GM13976 (cell line): Measurements from ENCODE around the gene MFSD1.

Experiments
- DNase-seq: peaks from one replicate; pipeline ENCODE4 v3.0.0; 2012; ENCODE audit warnings: low spot score
- CTCF ChIP-seq: IDR thresholded peaks from 2 replicates; pipeline ENCODE4 v1.5.1; 2012; ENCODE audit warnings: borderline replicate concordance, mild to moderate bottlenecking; ENCODE audit not compliant: insufficient read depth; ENCODE audit errors: extremely low read depth, missing control alignments, control extremely low read depth
- in situ Hi-C: fragments of 300-500 bp; cut with MboI; formaldehyde crosslinking; loops from one replicate; pipeline ENCODE4 v1.12.0; 2022; ENCODE audit warnings: low sequenced_read_pairs, mixed read lengths, inconsistent platforms; ENCODE audit not compliant: unreplicated experiment

Gene MFSD1

DNA sequence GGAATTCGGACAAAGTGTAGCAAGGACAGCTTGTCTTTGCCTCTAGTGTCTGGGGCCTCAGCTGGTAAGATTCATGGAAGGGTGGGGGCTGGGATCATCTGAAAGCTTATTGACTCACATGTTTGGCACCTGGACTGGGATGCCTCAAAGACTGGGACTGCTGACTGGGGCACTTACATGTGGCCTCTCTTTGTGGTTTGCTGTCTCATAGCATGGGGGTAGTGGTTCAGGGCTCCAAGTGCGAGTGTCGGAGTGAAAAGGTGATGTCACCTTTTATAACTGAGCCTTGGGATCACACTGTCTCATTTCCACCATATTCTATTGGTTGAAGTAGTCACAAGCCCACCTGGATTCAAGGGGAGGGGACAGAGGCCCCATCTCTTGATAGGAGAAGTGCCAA, 6.8 kb downstream of the MFSD1 start:
- no peak for DNase-seq
- in situ Hi-C loops = no loop called here

DNA sequence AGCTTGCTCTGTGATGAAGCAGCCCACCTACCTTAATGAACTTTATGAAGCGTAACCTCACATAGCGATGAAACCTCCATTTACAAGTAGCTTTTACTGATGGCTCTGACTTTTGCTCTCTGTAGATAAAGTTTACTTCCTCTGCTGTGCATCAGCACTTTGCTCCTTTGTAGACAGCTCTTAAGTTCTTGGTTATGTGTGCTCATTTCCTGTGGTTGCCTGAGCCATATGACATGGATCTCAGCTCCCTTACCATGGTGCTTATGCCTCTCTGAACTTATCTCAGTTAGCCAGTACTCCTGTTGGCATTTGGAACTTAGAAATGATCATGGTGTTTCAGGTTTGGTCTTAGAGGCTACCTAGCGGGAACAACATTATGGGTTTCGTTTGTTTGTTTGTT, 7.8 kb downstream of the MFSD1 start:
- TF ChIP-seq CTCF = no peak
- no peak for DNase-seq
- in situ Hi-C loops = no loop called here

More for the DNA sequence above, 6.8 kb downstream of the MFSD1 start:
- no peak for TF ChIP-seq CTCF

DNA sequence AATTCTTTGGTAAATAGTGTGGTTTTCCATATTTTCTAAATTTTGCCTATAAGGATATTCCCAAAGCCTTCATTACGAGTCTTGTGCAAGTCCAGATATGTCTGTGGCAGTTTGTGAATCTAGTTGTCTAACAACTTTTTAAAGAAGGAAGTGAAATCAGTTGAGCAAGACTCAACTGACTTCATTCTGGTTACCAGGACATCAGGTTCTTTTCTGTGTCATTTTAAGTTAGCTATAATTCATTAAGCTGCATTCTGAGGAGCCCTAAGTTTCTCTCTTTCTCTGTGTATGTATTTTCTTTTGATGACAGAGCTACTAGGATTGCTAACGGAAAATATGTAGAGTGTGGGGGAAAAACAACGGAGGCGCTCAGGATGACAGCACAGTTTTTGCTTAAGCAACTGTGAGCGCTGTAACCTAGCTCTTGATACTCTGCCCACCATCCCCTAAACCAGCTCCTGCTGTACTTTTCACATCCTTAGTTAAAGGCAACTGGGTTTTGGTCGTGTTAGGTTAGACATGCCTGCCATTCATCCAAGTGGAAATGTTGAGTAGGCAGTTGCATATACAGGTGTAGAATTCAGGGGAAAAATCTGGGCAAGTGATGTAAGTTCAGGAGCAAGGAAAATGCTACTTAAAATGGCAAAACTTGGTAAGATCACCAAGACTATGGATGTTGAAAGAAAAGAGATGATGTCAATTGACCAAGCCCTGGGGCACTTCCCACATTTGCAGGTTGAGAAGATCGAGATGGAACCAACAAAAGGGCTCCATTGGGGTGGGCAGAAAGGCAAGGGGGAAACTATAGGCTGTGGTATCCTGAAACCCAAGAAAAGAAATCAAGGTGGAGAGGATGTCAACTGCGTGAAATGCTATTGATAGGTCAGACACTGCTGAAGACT, 9.2 kb downstream of the MFSD1 start:
- DNase-seq = no peak
- in situ Hi-C loops = no loop called here
- no peak for TF ChIP-seq CTCF

GRCh38 chr3:158819282-158819681, 17.4 kb downstream of the MFSD1 start:
- DNase-seq = no peak
- no peak for TF ChIP-seq CTCF
- in situ Hi-C loops = no loop called here

GRCh38 chr3:158820521-158820920, 18.7 kb downstream of the MFSD1 start:
- in situ Hi-C loops = no loop called here
- no peak for TF ChIP-seq CTCF
- no peak for DNase-seq

- TF ChIP-seq CTCF = no peak
- no peak for DNase-seq
- in situ Hi-C loops = no loop called here
Observed at GRCh38 chr3:158821847-158822246, 20.0 kb downstream of the MFSD1 start.
